GM13976 (cell line): ENCODE measurements around the gene ELANE.

Experiments used
- DNase-seq: peaks from one replicate; pipeline ENCODE4 v3.0.0; 2012; ENCODE audit warnings: low spot score
- CTCF ChIP-seq: IDR thresholded peaks from 2 replicates; pipeline ENCODE4 v1.5.1; 2012; ENCODE audit warnings: borderline replicate concordance, mild to moderate bottlenecking; ENCODE audit not compliant: insufficient read depth; ENCODE audit errors: extremely low read depth, missing control alignments, control extremely low read depth
- in situ Hi-C: fragments of 300-500 bp; cut with MboI; formaldehyde crosslinking; loops from one replicate; pipeline ENCODE4 v1.12.0; 2022; ENCODE audit warnings: low sequenced_read_pairs, mixed read lengths, inconsistent platforms; ENCODE audit not compliant: unreplicated experiment

ELANE gene

GRCh38 chr19:852136-853013 is at the start of gene ELANE:
TSS of gene ELANE (plus strand) at chr19:852303. CDS start at chr19:852329, 26 bp downstream.
- in situ Hi-C loops = no loop called here
- DNase-seq = no peak
- no peak for TF ChIP-seq CTCF

GRCh38 chr19:802498-803098 is 49.5 kb upstream of the ELANE start:
- DNase-seq = no peak
- in situ Hi-C loops = no loop called here
- no peak for TF ChIP-seq CTCF

- in situ Hi-C loops = no loop called here
- TF ChIP-seq CTCF = no peak
- no peak for DNase-seq
Observed at GRCh38 chr19:803099-803561, 49.0 kb upstream of the ELANE start.

GRCh38 chr19:803686-804418 is 48.3 kb upstream of the ELANE start:
- TF ChIP-seq CTCF = no peak
- no peak for DNase-seq
- in situ Hi-C loops = no loop called here

GRCh38 chr19:804419-805165 is 47.5 kb upstream of the ELANE start:
- no peak for DNase-seq
- TF ChIP-seq CTCF = no peak
- in situ Hi-C loops = no loop called here

GRCh38 chr19:805166-805551 is 46.9 kb upstream of the ELANE start:
- TF ChIP-seq CTCF = no peak
- no peak for DNase-seq
- in situ Hi-C loops = no loop called here
